BE2C (cell line): ENCODE data around the gene EPHA10.

Experiments used
- DNase-seq: peaks from one replicate; pipeline ENCODE4 v3.0.0-alpha.2; 2020
- H3K27me3 ChIP-seq: fragments of 250-450 bp; sonication (Bioruptor Pico); 2 replicates; pipeline ENCODE4 v1.5.1; 2020; ENCODE audit warnings: mild to moderate bottlenecking
- H3K36me3 ChIP-seq: fragments of 250-450 bp; sonication (Bioruptor Pico); 2 replicates; pipeline ENCODE4 v1.5.1; 2020; ENCODE audit warnings: mild to moderate bottlenecking
- H3K4me1 ChIP-seq: fragments of 250-450 bp; sonication (Bioruptor Pico); 2 replicates; pipeline ENCODE4 v1.5.1; 2020
- H3K4me3 ChIP-seq: 2 replicates; pipeline ENCODE4 v1.5.1; 2011; ENCODE audit warnings: low read depth, low read length
- H3K9me3 ChIP-seq: fragments of 250-450 bp; sonication (Bioruptor Pico); 2 replicates; pipeline ENCODE4 v1.5.1; 2020
- TF ChIP-seq, protein P1 (sequence below): IDR thresholded peaks from 2 replicates; pipeline ENCODE4 v1.5.1; 2012; ENCODE audit warnings: mild to moderate bottlenecking, low read depth, low read length

The EPHA10 gene

DNA sequence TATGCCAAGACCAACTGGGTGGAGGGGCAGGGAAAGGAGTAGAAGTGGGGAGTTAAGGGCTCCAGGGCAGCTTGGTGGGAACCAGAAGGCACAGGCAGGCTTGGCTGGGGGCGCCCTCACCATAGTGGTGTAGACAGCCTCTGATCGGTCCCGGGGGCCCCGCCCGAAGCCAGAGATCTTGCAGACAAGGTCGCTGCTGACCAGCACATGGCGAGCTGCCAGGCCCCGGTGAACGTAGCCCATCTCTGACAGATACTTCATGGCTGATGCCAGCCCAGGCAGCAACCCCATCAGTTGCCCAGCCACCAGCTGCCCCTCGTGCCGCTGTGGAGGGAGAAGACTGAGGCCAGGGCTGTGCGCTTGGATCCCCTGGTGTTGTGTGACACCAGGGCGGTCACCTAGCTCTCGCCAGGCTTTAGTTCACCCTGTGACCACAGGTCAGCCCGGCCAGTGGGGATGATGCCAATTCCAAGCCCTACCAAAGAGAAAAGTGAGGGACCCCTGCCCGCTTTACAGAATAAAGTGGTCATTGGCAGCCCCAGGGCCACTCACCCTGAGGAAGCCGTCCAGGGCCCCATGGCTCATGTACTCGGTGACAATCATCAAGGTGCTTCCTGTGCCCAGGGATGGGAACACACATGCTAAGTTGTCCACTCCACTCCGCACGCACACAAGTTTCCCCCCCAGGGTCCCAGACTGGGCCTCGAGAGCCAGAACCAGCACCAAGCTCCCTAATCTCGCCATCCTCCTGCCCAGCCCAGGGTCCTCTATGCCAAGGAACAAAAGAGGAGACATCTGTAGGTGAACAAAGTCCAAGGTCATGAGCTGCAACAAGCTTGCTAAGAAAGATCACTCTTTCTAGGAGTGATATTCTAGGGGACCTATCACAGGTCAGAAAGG lies 44.4 kb downstream of the EPHA10 start:
- Histone ChIP-seq H3K4me3 (no peak overlapping the region), H3K9me3 (no peaks in the 10 kb centered on the region), H3K27me3 (no peaks in the 10 kb centered on the region), H3K36me3 (no peaks in the 10 kb centered on the region), H3K4me1 (peaks cover 4% of the 10 kb centered on the region)
- TF ChIP-seq, protein P1, sequence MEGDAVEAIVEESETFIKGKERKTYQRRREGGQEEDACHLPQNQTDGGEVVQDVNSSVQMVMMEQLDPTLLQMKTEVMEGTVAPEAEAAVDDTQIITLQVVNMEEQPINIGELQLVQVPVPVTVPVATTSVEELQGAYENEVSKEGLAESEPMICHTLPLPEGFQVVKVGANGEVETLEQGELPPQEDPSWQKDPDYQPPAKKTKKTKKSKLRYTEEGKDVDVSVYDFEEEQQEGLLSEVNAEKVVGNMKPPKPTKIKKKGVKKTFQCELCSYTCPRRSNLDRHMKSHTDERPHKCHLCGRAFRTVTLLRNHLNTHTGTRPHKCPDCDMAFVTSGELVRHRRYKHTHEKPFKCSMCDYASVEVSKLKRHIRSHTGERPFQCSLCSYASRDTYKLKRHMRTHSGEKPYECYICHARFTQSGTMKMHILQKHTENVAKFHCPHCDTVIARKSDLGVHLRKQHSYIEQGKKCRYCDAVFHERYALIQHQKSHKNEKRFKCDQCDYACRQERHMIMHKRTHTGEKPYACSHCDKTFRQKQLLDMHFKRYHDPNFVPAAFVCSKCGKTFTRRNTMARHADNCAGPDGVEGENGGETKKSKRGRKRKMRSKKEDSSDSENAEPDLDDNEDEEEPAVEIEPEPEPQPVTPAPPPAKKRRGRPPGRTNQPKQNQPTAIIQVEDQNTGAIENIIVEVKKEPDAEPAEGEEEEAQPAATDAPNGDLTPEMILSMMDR = no peak
- peak; percentile 20 for DNase-seq

DNA sequence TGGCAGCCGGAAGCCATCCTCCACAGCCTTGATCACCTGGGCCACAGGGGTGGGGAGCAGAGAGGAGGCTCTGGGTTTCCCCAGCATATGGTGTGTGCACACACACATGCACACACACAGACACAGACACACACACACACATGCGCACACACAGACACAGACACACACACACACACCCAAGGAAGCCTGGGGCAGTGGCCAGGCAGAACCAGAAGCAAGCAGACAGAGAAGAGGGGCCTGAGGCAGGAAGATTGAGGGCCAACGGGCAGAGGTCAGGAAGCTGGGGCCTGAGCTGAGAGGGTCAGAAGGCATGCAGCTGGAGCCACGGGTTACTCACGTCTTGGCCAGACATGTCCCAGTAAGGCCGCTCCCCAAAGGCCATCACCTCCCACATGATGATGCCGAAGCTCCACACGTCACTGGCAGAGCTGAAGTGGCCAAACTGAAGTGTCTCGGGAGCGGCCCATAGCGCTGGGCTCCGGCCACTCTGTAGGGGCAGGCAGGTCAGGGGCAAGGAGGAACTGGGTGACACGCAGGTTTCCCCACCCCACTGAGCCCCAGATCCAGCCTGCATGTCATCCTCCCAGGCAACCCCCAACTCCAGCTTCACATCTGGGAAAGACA lies 45.2 kb downstream of the EPHA10 start:
- no peak for DNase-seq
- no peaks in the 10 kb centered on the region for H3K9me3 ChIP-seq
- no peaks in the 10 kb centered on the region for H3K36me3 ChIP-seq
- TF ChIP-seq, protein P1 = no peak
- no peak overlapping the region for H3K4me3 ChIP-seq
- H3K27me3 ChIP-seq = no peaks in the 10 kb centered on the region
- H3K4me1 ChIP-seq = peaks cover 4% of the 10 kb centered on the region

DNA sequence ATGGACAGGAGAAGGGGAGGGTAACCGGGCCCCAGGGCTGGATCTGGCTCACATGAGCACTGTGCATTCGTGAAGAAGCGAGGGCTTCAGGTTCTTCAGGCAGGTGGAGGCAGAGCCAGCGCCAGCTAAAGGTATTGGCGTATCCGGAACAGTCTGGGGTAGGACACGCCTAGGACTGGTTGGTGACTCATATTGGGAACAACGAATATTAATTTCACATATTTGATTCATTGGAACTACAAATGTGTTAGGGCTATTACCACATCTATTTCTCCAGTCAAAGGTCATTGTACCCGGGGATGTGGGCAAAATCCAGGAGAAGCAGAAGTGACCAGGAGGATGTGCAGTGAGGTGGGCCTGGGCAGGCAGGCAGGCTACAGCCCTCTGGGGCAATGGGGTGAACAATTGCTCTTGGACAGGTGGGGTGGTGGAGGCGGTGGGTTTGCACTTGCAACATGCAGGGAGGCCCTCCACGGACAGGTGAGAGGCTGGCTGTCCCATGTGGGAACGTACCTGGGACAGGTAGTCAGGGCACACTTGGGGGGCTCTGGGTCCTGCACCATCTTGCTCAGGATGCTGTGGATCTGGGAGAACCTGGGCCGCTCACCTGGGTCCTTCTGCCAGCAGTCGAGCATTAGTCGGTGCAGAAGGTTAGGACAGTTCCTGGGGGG lies 45.9 kb downstream of the EPHA10 start:
- TF ChIP-seq, protein P1 = no peak
- DNase-seq = no peak
- H3K36me3 ChIP-seq = no peaks in the 10 kb centered on the region
- H3K9me3 ChIP-seq = no peaks in the 10 kb centered on the region
- H3K4me1 ChIP-seq = peaks cover 4% of the 10 kb centered on the region
- no peak overlapping the region for H3K4me3 ChIP-seq
- H3K27me3 ChIP-seq = no peaks in the 10 kb centered on the region

DNA sequence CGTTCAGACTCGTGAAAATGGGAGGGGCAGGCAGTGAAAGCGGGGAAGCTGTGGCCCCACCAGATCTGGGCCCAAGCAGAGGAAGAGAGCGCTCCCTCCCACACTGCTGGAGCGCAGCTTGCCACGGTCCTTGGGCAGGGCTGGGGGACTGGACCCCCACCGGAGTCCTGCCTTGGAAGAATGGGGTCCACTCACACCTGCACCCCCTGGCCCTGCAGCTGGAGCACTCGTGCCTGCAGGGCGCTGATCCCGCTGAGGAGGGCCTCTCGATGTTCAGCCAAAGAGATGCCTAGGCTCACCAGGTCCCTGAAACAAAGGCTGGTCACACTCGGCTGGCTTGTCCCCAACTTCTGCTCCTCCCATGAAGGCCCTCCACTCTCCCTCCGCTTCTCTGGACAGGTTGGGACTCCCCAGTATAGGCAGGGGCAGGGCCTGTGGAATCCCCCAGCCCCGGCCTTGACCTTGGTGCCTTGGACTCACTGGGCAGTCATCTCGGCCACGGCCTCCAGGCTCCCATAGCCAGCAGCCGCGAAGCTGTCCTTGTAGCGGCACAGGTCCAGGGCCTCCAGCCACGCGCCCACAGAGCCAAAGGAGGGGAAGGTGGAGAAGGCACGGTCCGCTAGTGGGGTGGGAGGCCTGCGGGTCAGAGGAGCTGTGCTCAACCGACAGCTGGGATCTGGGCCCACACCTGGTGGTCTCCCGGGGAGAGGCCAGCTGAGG lies 46.6 kb downstream of the EPHA10 start:
- H3K27me3 ChIP-seq = no peaks in the 10 kb centered on the region

DNA sequence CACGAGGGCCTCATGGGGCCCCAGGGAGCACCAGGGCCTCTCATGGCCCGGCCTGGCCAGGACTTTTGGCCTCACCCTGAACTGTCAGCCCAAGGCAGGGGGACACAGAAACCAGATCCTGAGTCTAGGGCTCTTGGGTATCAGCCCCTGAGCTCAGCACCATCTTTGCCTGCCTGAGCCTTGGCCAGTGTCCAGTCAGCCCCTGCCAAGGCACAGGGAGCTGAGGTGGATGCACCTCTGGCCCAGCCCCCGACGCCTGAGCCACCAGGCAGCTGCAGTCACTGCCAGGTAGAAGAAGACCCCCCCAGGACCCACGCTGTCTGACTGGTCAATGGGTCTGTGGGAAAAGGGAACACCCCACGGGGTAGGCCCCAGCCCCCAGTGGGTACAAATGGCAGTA lies 47.3 kb downstream of the EPHA10 start:
- TF ChIP-seq, protein P1 = no peak
- Histone ChIP-seq H3K4me1 (no peaks in the 10 kb centered on the region), H3K9me3 (no peaks in the 10 kb centered on the region), H3K36me3 (no peaks in the 10 kb centered on the region), H3K27me3 (no peaks in the 10 kb centered on the region), H3K4me3 (no peak overlapping the region)
- DNase-seq = no peak

More for the DNA sequence above, 46.6 kb downstream of the EPHA10 start:
- peaks cover under 1% of the 10 kb centered on the region; the same call in 1 of the 2 replicates for H3K4me1 ChIP-seq
- no peak for DNase-seq
- no peaks in the 10 kb centered on the region for H3K9me3 ChIP-seq
- no peaks in the 10 kb centered on the region for H3K36me3 ChIP-seq
- TF ChIP-seq, protein P1 = no peak
- no peak overlapping the region for H3K4me3 ChIP-seq
